Measurements from ENCODE around the gene PAGR1.

GRCh38 chr16:29813644-29814562, 2.0 kb upstream of the PAGR1 start:
- no peak for TF ChIP-seq CTCF (IDR thresholded peaks at IDR 0.05)
- no peak for TF ChIP-seq POLR2A (IDR thresholded peaks at IDR 0.05)

Measured in lower leg skin (tissue), 3 donors.